HG03558 (cell line): Measurements from ENCODE around the gene ZKSCAN4.
A peak's percentile ranks its signal among the peaks of the same experiment; 100 is the strongest.

Source experiments
- ATAC-seq: cut with Tn5 transposase; IDR thresholded peaks from one replicate; pipeline ENCODE4 v1.9.1; 2021; ENCODE audit warnings: moderate number of reproducible peaks; ENCODE audit not compliant: unreplicated experiment; ENCODE audit errors: extremely low read depth

Gene ZKSCAN4

DNA sequence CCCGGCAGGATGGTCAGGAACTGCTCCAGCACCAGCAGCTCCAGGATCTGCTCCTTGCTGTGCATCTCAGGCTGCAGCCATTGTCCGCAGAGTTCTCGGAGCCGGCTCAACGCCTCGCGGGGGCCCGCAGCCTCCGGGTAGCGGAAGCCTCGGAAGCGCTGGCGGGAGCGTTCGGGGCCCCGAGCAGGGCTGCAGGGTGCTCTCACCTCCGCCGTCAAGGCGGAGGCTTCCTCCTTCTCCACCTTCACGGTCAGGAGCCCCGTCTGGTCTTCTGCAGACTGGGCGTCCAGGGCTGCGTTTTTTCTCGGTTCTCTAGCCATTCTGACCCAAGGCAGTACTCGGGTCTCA lies 434 bp downstream of the ZKSCAN4 start:
- ATAC-seq = no peak

DNA sequence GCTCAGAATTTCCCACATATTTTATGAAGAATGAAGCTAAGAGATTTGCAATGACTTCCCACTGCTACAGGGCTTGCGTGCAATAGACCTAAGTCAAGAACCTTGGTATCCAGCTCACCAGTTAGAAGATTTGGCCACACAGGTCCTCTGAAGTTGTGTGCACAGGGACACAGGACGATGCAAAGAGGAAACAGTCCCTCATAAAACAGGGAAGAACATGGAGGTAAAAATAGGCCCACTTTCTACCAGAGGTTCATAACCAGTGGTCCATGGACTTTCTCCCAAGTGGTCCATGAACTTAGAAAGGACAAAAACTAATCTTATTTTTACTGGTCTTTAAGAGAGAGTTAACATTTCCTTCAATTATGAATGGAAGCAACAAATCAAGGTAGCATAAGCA lies 1.3 kb downstream of the ZKSCAN4 start:
- ATAC-seq = no peak

DNA sequence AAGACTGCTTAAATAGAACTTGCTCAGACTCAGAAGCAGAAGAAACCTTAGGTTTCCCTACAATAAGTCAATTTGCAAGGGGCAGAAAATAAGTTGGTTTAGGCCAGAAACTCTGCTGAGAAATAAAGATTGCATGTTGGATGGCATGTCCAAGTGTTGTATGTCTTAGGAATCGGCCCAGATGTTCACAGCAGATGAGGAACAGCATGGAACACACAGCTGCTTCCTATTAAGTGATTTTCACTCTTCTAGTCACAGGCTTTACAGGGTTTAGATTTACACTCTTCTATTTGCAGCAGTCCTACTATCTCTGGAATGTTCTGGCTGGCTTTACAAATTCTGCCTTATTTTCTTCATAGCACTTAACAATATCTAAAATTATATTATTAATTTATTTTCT lies 3.2 kb downstream of the ZKSCAN4 start:
- ATAC-seq = no peak

DNA sequence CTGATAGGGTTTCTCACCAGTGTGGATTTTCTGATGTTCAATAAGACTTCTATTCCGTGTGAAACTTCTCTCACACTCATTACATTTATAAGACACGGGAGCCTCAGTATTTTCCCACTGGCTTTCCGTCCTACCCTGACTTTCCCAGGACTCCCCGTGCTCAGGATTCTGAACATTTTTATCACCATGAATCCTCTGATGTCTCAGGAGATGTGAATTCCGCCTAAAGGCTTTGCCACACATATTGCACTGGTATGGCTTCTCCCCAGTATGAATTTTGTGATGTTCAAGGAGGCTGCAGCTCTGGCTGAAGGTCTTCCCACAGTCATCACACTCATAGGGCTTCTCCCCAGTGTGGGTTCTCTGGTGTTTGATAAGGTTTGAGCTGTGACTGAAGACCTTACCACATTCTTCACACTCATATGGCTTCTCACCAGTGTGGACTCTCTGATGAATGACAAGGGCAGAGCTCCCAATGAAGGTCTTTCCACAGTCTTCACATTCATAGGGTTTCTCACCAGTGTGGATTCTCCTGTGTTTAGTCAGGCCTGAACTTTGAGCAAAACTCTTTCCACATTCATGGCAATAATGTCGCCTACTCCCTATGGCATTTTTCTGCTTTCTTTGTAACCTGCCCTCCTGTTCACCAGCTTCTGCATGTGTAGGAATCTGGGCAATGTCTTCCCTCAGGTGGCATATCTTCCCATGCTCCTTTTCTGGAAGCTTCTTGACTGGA lies 6.7 kb downstream of the ZKSCAN4 start:
- ATAC-seq = no peak

DNA sequence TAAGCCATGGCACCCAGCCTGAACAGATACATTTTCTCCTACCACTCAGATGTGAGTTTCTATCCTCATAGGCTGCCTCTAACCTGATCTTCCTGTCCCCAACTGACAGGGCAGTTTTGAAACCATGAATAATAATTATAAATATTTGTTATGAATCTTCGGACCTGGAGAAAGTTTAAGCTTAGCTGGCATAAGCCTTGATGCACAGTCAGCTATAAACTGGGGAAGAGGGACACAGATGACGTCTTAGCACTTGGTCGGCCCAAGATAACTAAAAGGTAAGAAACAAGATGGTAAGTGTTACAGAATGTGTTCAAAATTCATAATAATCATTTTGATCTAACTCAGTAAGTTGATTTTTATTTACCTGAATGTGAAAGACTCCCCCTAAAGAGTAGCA lies 8.1 kb downstream of the ZKSCAN4 start:
- ATAC-seq = no peak

DNA sequence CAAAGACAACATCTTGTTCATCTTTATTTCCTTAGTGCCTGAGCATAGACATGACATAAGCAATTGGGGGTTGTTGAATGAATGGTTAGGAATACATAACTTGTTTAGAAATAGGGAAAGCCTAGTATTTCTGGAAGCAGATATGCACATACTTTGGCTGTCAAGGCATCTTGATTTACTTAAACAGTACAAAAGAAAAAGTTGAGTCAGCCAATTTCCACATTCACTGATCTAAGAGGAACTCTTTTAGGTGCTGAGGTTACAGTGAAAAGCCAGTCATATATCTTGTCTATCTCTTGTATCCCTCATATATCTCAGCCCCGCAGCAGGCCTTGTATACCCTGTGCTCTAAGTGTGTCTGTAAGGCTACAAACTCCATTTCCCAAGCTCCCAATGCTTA lies 11.6 kb downstream of the ZKSCAN4 start:
- no peak for ATAC-seq

DNA sequence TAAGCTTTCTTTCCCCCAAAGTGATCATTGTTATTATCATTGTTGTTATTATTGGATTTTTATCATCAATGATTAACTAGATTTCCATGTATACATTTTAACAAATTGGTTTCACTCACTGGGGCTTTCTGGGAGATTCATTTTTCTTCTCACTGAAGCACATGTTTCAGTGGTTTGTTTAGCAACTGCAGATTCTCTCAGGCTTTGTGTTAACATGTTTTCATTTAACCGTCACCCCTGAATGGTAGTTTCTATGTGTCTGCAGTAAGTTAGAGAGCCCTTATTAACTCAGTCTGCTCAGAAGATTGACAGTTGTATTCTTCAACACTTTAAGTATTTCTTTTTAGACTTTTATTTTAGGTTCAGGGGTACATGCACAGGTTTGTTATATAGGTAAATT lies 12.4 kb downstream of the ZKSCAN4 start:
- no peak for ATAC-seq

DNA sequence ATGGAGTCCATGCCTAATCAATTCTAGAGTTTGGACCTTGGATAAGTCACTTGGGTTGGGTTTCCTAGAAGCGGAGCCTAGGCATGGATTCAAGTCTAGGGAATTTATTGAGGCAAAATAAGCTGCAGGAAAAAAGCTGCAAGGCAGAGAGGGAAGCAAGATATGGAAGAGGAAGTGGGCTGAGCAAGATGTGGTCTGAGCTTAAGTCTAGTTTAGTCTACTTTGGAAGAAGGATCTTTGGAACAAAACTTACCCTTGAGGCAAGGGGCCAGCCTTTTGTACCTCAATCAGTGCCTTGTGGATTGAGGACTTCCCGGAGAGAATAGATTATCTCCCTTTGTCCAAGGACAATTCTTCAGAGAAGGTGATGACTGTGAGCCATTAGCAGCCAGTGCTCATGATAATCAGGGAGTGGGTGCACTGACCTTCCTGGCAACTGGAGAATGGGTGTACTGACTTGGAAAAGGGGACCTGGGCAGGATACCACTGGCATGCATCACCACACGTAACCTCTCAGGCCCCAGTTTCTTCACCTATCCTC lies 16.1 kb downstream of the ZKSCAN4 start:
- no peak for ATAC-seq

DNA sequence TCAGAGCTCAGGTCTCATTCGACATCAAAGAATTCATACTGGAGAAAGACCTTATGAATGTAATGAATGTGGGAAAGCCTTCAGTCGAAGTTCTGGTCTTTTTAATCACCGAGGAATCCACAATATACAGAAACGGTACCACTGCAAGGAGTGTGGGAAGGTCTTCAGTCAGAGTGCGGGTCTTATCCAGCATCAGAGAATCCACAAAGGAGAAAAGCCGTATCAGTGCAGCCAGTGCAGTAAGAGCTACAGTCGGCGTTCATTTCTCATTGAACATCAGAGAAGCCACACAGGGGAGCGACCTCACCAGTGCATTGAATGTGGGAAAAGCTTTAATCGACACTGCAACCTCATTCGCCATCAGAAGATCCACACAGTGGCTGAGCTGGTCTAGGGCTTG lies 19.3 kb downstream of the ZKSCAN4 start:
- no peak for ATAC-seq

DNA sequence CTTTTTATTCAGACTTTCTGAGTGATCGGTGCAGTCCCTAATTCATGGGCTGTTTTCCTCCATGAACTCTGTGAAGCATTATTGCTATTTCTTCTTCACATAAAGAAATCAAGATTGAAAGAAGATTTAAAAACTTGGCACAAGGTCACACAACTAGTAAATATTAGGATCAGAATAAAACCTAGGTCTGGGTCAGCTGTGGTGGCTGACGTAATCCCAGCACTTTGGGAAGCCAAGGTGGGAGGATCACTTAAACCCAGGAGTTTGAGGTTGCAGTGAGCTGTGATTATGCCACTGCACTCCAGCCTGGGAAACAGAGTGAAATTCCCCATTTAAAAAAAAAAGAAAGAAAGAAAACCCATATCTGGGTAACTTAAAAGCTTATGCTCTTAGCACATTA lies 25.6 kb downstream of the ZKSCAN4 start:
- ATAC-seq = no peak

DNA sequence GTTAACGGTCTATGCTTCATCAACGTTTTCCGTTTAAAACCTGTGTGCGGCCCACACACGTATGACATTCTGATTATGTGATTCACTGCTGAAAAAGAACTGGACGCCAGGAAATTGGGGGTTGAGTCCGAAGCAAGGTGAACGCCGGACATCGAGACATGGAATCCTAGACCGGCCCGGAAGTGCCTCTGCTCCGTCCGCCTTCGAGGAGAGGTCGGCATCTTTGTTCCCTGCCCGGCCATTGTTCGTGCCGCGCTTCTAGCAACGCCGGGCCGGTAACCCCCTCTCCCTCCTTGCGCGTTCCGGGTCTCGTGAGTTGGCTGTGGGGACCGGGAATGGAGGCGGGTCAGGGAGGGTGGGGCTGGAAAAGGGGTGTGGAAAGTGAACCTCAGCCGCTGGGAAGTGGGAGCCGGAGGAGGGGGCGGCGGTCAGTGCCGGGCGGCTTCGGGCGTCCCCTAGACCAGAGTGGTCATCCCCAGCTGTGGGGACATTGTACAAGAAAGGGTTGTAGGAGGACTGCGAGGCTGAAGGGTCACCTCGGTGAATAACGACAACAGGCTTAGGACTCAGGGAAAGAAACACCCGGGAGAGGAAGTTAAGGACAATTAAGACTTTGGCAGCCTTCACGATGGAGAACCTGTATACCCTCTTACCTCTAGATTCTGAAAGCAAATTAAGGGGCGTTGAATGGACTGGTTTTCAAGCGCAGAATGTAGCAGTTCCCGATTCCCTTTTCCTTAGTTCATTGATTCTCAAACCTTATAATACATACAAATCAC lies 26.8 kb downstream of the ZKSCAN4 start, which contains the start of gene ZSCAN9:
ZSCAN9 (plus strand) TSS at position 220 of the 779 bp plus-strand sequence. CDS start 1,810 bp downstream, outside the sequence.
- peak; percentile 68 for ATAC-seq

DNA sequence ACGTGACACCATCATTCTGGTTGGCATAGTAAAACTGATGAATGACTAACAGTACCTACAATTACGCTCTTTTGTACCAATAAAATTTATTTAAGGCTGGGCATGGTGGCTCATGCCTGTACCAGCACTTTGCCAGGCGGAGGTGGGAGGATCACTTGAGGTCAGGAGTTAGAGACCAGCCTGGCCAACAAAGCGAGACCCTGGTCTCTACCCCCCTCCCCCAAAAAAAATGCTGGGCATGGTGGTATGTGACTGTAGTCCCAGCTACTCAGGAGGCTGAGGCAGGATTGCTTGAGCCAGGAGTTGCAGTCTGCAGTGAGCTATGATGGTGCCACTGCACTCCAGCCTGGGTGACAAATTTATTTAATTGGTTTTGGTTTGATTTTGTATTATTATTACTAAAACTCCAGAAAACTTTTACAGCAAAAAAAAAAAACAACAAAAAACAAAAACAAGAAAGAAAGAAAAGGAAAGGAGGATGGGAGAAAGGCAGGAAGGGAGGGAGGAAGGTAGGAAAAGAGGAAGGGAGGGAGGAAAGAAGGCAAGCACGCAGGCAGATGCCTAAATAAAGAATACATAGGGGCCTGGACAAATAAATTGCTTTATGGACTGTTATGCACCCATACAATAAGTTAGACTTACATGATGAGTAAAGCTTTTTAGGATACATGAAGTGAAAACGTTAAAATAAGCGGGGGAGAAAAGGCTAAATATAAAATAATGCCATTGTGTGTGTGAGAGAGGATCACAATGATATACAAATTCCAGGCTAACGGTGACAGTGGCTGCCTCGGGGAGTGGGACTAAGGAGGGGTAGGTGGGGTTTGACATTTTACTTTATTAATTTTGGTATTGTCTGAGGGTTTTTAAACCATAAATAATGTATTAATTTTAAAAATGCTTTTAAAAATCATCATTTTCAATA lies 27.7 kb downstream of the ZKSCAN4 start:
- ATAC-seq = no peak

DNA sequence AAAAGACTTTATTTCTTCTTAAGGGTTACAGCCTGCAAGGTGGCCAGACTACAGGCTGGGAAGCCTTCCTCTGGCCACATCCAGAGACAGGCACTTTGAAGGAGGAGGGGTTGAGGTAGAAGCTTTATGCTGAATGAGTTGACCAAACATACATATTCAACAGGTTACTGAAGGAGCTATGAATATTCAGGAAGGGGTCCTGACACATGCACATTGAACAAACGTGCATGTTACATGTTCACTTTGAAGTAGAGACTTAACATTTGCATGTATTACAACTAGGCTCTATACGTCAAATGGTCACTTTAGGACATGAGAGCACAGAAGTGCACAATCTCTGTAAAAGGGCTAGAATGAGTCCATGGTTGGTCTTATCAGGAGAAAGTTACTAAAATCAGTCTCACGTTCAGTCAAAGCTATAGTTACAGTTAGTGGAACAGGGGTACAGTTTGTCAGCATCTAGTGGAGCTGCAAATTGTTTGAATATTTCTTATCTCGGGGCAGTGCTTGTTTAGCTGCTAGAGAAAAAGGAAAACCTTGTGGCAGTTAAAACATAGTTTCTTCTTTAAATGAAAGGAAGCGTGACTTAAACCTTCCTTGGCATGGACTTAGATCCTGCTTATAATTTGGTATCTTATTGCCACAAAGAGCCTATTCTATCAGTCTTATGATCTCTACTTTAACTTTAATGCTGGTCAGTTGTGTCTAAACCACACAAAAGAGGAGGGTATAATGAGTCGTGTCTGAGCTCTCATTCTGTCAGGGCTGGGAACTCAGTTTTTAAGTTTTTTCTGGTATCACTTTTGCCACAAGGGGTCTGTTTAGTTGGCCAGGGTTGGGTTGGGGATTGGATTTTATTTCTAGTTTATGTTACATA lies 31.6 kb downstream of the ZKSCAN4 start:
- ATAC-seq = no peak

DNA sequence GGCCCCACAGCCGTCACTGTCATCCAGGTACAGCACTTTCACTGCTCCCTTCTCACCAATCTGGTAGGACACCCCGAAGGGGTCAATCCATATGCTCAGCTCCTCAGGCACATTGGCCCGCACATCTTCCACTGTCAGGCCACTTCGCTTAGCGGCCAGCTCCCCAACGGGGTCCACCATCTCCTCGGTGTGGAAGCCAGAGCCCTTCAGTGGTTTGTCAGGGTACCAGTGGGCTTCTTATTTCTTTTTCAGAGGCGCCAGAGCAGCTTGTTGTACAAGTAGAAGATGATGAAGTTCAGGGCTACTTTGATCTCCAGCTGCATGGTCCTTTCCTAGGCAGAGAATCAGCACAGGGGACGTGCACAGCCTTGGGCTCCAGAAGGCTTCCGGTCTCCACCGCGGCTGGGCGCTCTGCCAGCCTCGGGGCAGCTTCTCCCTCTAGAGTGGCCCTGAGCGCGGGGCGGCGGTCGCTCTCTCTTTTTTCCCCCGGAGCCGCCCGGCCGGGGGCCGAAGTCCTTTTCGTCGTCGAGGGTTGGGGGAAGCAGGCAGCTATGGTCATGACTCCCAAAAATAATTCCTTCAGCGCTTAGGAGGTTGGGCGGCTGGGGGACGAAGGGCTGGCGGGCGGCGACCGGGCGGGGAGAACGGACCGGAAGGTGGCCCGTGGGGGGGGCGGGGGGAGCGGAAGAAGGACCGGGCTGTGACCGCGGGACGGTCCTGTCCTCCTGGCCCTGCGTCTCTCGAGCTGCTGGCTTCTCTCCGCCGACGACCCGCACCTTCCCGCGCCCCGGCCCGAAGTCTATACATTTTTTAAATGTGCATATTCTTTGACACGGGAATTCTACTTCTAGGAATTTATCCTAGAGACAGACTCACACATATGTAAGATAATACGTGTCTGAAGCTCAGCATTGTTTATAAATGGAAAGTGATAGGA lies 33.5 kb downstream of the ZKSCAN4 start:
- ATAC-seq = no peak

DNA sequence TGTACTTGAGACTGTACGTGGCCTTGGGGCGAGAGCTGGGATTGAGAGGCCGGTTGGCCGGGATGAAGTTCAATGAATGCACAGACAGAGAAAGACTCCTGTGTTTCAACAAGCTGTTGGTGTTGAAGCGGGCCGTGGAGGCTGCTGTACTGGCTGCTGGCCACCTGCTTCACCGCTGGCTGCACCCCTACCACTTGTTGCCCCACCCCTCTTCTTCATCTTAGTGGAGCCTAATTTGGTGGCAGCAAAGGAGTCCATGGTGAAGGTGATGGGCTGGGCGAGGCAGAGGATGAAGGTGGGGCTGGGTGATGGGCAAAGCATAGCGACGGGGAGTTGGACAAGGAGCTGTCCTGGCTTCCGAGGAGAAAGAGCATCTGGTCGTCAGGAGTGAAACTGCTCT lies 34.2 kb downstream of the ZKSCAN4 start:
- no peak for ATAC-seq

DNA sequence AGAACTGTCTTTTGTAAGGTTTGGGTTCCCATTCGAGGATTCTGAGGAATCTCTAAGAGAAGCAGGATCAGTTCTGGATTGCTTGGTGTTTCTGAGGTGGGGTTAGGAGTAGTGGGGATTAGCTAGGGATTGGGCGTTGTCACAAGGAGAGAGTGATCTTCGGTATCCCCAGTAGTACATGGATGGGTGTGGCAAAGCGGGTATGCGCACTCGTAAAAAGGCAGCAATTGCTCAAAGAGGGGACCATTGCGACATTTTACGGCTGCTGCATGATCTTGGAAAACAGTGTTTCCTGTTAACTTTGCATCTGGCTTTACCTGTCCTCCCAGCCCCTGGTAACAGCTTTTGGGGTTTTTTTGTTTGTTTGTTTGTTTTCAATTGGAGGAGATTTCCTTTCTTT lies 36.6 kb downstream of the ZKSCAN4 start:
- ATAC-seq = no peak

DNA sequence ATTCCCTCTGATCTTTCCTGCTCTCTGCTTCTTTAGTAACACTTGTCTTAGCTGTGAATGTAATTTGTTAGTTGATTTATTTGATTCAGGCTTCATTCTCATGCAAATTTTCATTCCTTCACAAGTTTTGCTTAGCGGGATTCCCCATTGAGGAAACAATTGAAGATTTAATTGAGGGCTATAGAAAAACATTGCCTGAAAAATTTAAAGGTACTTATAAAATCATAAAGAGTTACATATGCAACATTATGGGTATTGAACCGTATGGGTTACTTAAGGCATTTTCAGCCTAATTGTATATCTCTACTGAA lies 38.9 kb downstream of the ZKSCAN4 start:
- no peak for ATAC-seq

DNA sequence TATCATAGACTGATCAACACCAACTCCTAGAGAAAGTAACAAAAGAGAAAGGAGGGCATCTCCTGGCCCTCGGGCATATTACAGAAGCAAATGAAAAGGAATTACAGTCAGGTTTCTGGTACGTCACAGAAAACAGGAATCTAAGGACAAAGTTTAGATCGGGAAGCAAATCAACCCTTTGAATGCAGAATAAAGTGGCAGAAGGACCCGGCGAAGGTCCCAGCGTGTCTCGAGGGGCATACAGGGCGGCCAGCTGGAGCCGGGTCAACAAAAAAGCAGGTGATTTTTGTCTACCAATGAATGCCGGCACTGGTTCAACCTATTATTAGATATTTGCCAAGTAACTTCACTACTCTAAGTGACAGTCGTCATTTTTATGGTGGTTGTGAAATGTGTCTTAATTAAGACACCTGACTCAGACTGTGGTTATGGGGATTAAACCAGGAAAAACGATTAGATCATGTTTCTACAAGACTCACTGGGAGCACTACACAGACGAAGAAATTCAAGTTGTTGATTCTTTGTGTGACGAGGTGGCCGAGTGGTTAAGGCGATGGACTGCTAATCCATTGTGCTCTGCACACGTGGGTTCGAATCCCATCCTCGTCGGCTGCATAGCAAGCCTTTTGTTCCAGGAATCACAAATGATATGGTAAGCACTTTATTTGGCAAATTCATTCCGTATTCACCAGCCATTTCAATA lies 39.4 kb downstream of the ZKSCAN4 start:
- no peak for ATAC-seq
